OCI-LY7 (cell line): Measurements from ENCODE around the gene ADCY7. TPM values are rescaled to one million over a fixed set of nuclear protein-coding genes. Genes with fewer than 3 reads are reported as not detected.

Experiments used
- BruUV-seq: library from RNA; stranded (reverse); fragments of 400-500 nt; replicated peaks from 2 replicates; lab custom pipeline; 2021; lab: Mats Ljungman, UMichigan
- CTCF ChIA-PET: fragments of 300-600 bp; sonication (Branson Sonifier 250); formaldehyde crosslinking; loops from one replicate; lab custom pipeline; 2022; ENCODE audit warnings: antibody characterized with exemption; ENCODE audit not compliant: unreplicated experiment; lab: Charles Lee
- POLR2A ChIA-PET: fragments of 300-600 bp; sonication (Branson Sonifier 250); formaldehyde crosslinking; loops from one replicate; lab custom pipeline; 2022; ENCODE audit warnings: antibody characterized with exemption; lab: Charles Lee
- DNase-seq: peaks from one replicate; pipeline ENCODE4 v3.0.0-alpha.2; 2015; ENCODE audit warnings: low spot score
- H2AFZ ChIP-seq: fragments of 200-600 bp; sonication (generic), shearing (Covaris generic); 2 replicates; pipeline ENCODE4 v1.6.1; 2014; ENCODE audit warnings: mild to moderate bottlenecking, antibody characterized with exemption, low read length, moderate library complexity
- H3K27ac ChIP-seq: fragments of 200-600 bp; sonication (generic); 2 replicates; pipeline ENCODE4 v1.5.1; 2014; ENCODE audit warnings: mixed run types, low read depth, mild to moderate bottlenecking, moderate library complexity, low read length, inconsistent platforms; ENCODE audit not compliant: poor library complexity, severe bottlenecking
- H3K36me3 ChIP-seq: fragments of 200-600 bp; sonication (generic); 2 replicates; pipeline ENCODE4 v1.6.1; 2014; ENCODE audit warnings: mild to moderate bottlenecking, antibody characterized with exemption, low read length, moderate library complexity, mixed read lengths; ENCODE audit not compliant: insufficient read depth
- H3K4me1 ChIP-seq: fragments of 200-600 bp; sonication (generic); 2 replicates; pipeline ENCODE4 v1.5.1; 2014; ENCODE audit warnings: mild to moderate bottlenecking, low read length; ENCODE audit not compliant: insufficient read depth, poor library complexity, severe bottlenecking
- H3K4me2 ChIP-seq: fragments of 200-600 bp; sonication (generic); 2 replicates; pipeline ENCODE4 v1.6.1; 2014; ENCODE audit warnings: mild to moderate bottlenecking, low read length
- H3K4me3 ChIP-seq: fragments of 200-600 bp; sonication (generic); 2 replicates; pipeline ENCODE4 v1.5.1; 2014; ENCODE audit warnings: mild to moderate bottlenecking, low read depth, low read length; ENCODE audit not compliant: poor library complexity, severe bottlenecking
- H3K79me2 ChIP-seq: fragments of 200-600 bp; sonication (generic); 2 replicates; pipeline ENCODE4 v1.6.1; 2016; ENCODE audit warnings: low read depth, mild to moderate bottlenecking, low read length, moderate library complexity, mixed read lengths; ENCODE audit not compliant: insufficient read depth
- H3K9me2 ChIP-seq: fragments of 200-600 bp; sonication (generic); 2 replicates; pipeline ENCODE4 v1.6.1; 2016; ENCODE audit warnings: mild to moderate bottlenecking, low read length, mixed read lengths; ENCODE audit not compliant: insufficient read depth
- H3K9me3 ChIP-seq: fragments of 200-600 bp; sonication (generic); 2 replicates; pipeline ENCODE4 v1.6.1; 2014; ENCODE audit warnings: mild to moderate bottlenecking, mixed run types, low read length, mixed read lengths
- H4K20me1 ChIP-seq: fragments of 200-600 bp; sonication (generic); 2 replicates; pipeline ENCODE4 v1.6.1; 2014; ENCODE audit warnings: mild to moderate bottlenecking, antibody characterized with exemption, low read length, moderate library complexity, mixed read lengths; ENCODE audit not compliant: insufficient read depth
- EZH2phosphoT487 ChIP-seq: fragments of 200-600 bp; sonication (generic); IDR thresholded peaks from 2 replicates; pipeline ENCODE4 v1.6.1; 2018; ENCODE audit warnings: low read depth, borderline replicate concordance, mild to moderate bottlenecking, mixed run types, antibody characterized with exemption, low read length, moderate library complexity, mixed read lengths
- intact Hi-C: fragments of 100-400 bp; cut with micrococcal nuclease; formaldehyde crosslinking; loops from one replicate; pipeline ENCODE4 v1.10.0; 2022; ENCODE audit not compliant: unreplicated experiment
- total RNA-seq, 2 experiments: library from RNA; depleted of rRNA in 1 of 2; stranded (reverse); fragments of >200 nt in 1 of 2; shearing (Covaris generic) in 1 of 2; gene quantifications; 2 replicates each; pipeline ENCODE4 v1.2.3, GENCODE V29; 2014 to 2022
- TF ChIP-seq, protein P1 (sequence below): fragments of 200-600 bp; sonication (generic); conservative IDR thresholded peaks from 2 replicates; pipeline ENCODE4 v1.5.1; 2014; ENCODE audit warnings: mild to moderate bottlenecking, antibody characterized with exemption, low read length, moderate library complexity, mixed read lengths

The ADCY7 gene
- total RNA-seq, 2 experiments from 2014 or later, result 49.9 to 77.7 TPM

DNA sequence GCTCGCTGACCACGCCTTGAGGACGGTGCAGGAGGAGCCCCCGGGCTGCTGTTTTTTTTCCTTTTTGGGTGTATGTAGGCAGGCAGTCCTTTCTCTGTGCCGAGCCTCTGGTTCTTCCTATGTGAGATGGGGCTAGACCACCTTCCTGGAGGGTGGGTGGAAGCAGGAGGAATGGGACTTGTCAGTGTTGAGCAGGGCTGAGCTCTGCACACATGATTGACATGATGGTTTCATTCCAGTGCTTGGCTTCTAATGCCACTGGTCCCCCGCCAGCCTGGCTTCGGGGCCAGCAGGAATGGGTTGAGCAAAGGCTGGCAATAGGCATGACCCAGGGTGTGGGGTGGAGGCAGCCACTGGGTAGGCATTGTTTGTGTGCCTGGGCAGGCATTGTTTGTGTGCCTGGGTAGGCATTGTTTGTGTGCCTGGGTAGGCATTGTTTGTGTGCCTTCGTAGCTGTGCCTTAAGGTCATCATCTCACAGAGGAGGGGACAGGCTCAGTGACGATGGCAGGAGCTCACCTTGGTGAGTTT, 14.2 kb upstream of the ADCY7 start:
- Histone ChIP-seq H3K4me2 (no peak overlapping the region), H3K4me3 (no peak overlapping the region), H3K9me3 (no peaks in the 10 kb centered on the region), H2AFZ (no peak overlapping the region), H3K27ac (no peak overlapping the region), H3K36me3 (no peaks in the 10 kb centered on the region), H4K20me1 (no peaks in the 10 kb centered on the region), H3K9me2 (no peaks in the 10 kb centered on the region), H3K79me2 (no peaks in the 10 kb centered on the region), H3K4me1 (no peaks in the 10 kb centered on the region)
- ChIA-PET CTCF (interaction anchor here (1.2 kb wide), 1 partner anchor 101 kb away, joined by 3 read pairs; no protein-coding TSS in a partner anchor), POLR2A (interaction anchor here (0.6 kb wide), 1 partner anchor 26 kb away, joined by 3 read pairs; no protein-coding TSS in a partner anchor)
- intact Hi-C loops, result loop anchor here (10.0 kb wide), 1 partner anchor 73 kb away; no protein-coding TSS in a partner anchor
- TF ChIP-seq, protein P1, sequence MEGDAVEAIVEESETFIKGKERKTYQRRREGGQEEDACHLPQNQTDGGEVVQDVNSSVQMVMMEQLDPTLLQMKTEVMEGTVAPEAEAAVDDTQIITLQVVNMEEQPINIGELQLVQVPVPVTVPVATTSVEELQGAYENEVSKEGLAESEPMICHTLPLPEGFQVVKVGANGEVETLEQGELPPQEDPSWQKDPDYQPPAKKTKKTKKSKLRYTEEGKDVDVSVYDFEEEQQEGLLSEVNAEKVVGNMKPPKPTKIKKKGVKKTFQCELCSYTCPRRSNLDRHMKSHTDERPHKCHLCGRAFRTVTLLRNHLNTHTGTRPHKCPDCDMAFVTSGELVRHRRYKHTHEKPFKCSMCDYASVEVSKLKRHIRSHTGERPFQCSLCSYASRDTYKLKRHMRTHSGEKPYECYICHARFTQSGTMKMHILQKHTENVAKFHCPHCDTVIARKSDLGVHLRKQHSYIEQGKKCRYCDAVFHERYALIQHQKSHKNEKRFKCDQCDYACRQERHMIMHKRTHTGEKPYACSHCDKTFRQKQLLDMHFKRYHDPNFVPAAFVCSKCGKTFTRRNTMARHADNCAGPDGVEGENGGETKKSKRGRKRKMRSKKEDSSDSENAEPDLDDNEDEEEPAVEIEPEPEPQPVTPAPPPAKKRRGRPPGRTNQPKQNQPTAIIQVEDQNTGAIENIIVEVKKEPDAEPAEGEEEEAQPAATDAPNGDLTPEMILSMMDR, result no peak
- TF ChIP-seq EZH2phosphoT487, result no peak
- no TSS peak for BruUV-seq
- no peak for DNase-seq

- TF ChIP-seq, protein P1, result no peak
- TF ChIP-seq EZH2phosphoT487, result no peak
- no peak overlapping the region for H3K4me2 ChIP-seq
Observed at GRCh38 chr16:50252874-50253513, 13.4 kb upstream of the ADCY7 start.

DNA sequence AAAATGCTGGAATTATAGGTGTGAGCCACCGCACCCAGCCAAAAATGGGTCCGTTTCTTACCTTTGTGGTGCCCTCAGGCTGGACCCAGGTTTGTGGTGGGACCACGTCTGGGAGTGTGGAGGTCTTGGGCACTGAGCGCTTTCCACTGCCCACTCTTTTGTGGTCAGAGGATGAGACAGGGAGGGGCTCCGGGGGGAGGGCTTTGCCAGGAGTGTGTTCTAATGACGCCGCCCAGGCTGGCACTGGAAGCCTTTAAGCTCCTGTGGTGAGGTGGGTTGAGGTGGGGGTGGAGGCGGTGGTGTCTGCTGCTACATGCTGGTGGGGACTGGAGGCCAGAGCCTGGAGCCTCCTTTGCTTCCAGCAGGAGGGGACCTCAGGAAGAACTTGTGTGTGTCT, 12.8 kb upstream of the ADCY7 start:
- Histone ChIP-seq H4K20me1 (no peaks in the 10 kb centered on the region), H3K36me3 (no peaks in the 10 kb centered on the region), H3K79me2 (no peaks in the 10 kb centered on the region), H3K9me2 (no peaks in the 10 kb centered on the region), H3K4me1 (no peaks in the 10 kb centered on the region), H2AFZ (no peak overlapping the region), H3K27ac (no peak overlapping the region), H3K4me2 (no peak overlapping the region), H3K9me3 (no peaks in the 10 kb centered on the region), H3K4me3 (no peak overlapping the region)
- no peak for DNase-seq
- no TSS peak for BruUV-seq
- TF ChIP-seq EZH2phosphoT487, result no peak
- TF ChIP-seq, protein P1, result no peak
- ChIA-PET POLR2A (no interaction called here), CTCF (no interaction called here)
- intact Hi-C loops, result loop anchor here (10.0 kb wide), 1 partner anchor 71 kb away; no protein-coding TSS in a partner anchor

More at GRCh38 chr16:50252874-50253513, 13.4 kb upstream of the ADCY7 start:
- intact Hi-C loops, result loop anchor here (10.0 kb wide), 1 partner anchor 72 kb away; no protein-coding TSS in a partner anchor
- DNase-seq, result no peak
- no peak overlapping the region for H2AFZ ChIP-seq
- CTCF ChIA-PET, result no interaction called here
- no peaks in the 10 kb centered on the region for H4K20me1 ChIP-seq
- no peaks in the 10 kb centered on the region for H3K9me2 ChIP-seq
- H3K9me3 ChIP-seq, result no peaks in the 10 kb centered on the region
- no peaks in the 10 kb centered on the region for H3K79me2 ChIP-seq
- H3K27ac ChIP-seq, result no peak overlapping the region
- POLR2A ChIA-PET, result no interaction called here
- BruUV-seq, result no TSS peak
- H3K4me3 ChIP-seq, result no peak overlapping the region
- no peaks in the 10 kb centered on the region for H3K4me1 ChIP-seq
- no peaks in the 10 kb centered on the region for H3K36me3 ChIP-seq
